C4-2B (cell line): ENCODE measurements around the gene PKM.

Source experiments
- CTCF ChIP-seq: fragments of 450-650 bp; conservative IDR thresholded peaks from 2 replicates; pipeline ENCODE4 v1.5.1; 2017; ENCODE audit warnings: mild to moderate bottlenecking
- ZFX ChIP-seq: fragments of 450-650 bp; IDR thresholded peaks from 2 replicates; pipeline ENCODE4 v1.6.1; 2017

GRCh38 chr15:72176743-72177142 lies 54.2 kb downstream of the PKM start:
- TF ChIP-seq CTCF (no peak), ZFX (no peak)
